NCI-H69 (cell line): Measurements from ENCODE around the gene OXTR.

ENCODE experiments used
- DNase-seq: peaks from one replicate; lab custom pipeline; 2025; lab: John Stamatoyannopoulos, UW

Gene OXTR

GRCh38 chr3:8769088-8769822 is at the start of gene OXTR:
Gene OXTR, minus strand, starts transcription at chr3:8769613. Its CDS starts 1,426 bp downstream, at chr3:8768187.
- DNase-seq, result peak; percentile 65

GRCh38 chr3:8817486-8817885 is 48.1 kb upstream of the OXTR start:
- no peak for DNase-seq

- no peak for DNase-seq
These were observed 46.7 kb upstream of the OXTR start for GRCh38 chr3:8816106-8816505.

- no peak for DNase-seq
These were observed 44.0 kb upstream of the OXTR start for GRCh38 chr3:8813411-8813810.

GRCh38 chr3:8810561-8810960 is 41.1 kb upstream of the OXTR start:
- DNase-seq, result no peak

- DNase-seq, result no peak
These were observed 36.4 kb upstream of the OXTR start for GRCh38 chr3:8805774-8806173.

GRCh38 chr3:8802256-8802655 is 32.8 kb upstream of the OXTR start:
- no peak for DNase-seq

- no peak for DNase-seq
These were observed 30.6 kb upstream of the OXTR start for GRCh38 chr3:8800016-8800415.

- no peak for DNase-seq
These were observed 24.8 kb upstream of the OXTR start for GRCh38 chr3:8794247-8794646.

GRCh38 chr3:8793242-8793641 is 23.8 kb upstream of the OXTR start:
- DNase-seq, result no peak

GRCh38 chr3:8790529-8790928 is 21.1 kb upstream of the OXTR start:
- DNase-seq, result no peak

GRCh38 chr3:8784676-8785435 is 15.4 kb upstream of the OXTR start:
- peak; percentile 11 for DNase-seq

GRCh38 chr3:8780279-8780678 is 10.9 kb upstream of the OXTR start:
- DNase-seq, result no peak

GRCh38 chr3:8778475-8778874 is 9.1 kb upstream of the OXTR start:
- no peak for DNase-seq

GRCh38 chr3:8777978-8778267 is 8.5 kb upstream of the OXTR start:
- DNase-seq, result no peak

- DNase-seq, result no peak
These were observed 8.0 kb upstream of the OXTR start for GRCh38 chr3:8777201-8777977.

GRCh38 chr3:8776406-8776805 is 7.0 kb upstream of the OXTR start:
- no peak for DNase-seq

- no peak for DNase-seq
These were observed 6.2 kb upstream of the OXTR start for GRCh38 chr3:8775602-8776001.

GRCh38 chr3:8775181-8775580 is 5.8 kb upstream of the OXTR start:
- no peak for DNase-seq

GRCh38 chr3:8773941-8774542 is 4.6 kb upstream of the OXTR start:
- no peak for DNase-seq

GRCh38 chr3:8768364-8769087 is 887 bp downstream of the OXTR start:
- peak; percentile 37 for DNase-seq
